Activated T-helper 2 cell treated with anti-CD3 and anti-CD28 coated beads, Interferon-gamma antibody, Interleukin-2, Interleukin-4, amounts not matched to agents 10 μg/mL and 5 μg/mL and 100 μg/mL, durations not matched to agents 14 hours and 24 hours and 36 hours (primary cell): Measurements from ENCODE around the gene CYP26B1. TPM values are rescaled to one million over a fixed set of nuclear protein-coding genes. Genes with fewer than 3 reads are reported as not detected.

ENCODE experiments used
- DNase-seq: peaks from one replicate; pipeline ENCODE4 v3.0.0; 2021; ENCODE audit warnings: low spot score
- H3K27ac Mint-ChIP-seq: one replicate; pipeline ENCODE4 v1.8.0; 2021; ENCODE audit warnings: mixed read lengths
- H3K27me3 Mint-ChIP-seq: one replicate; pipeline ENCODE4 v1.8.0; 2021; ENCODE audit warnings: low read depth, mixed read lengths
- H3K36me3 Mint-ChIP-seq: one replicate; pipeline ENCODE4 v1.8.0; 2021; ENCODE audit warnings: low read depth, mixed read lengths
- H3K4me1 Mint-ChIP-seq: one replicate; pipeline ENCODE4 v1.8.0; 2021; ENCODE audit warnings: low read depth, mixed read lengths
- H3K4me3 Mint-ChIP-seq: one replicate; pipeline ENCODE4 v1.8.0; 2021; ENCODE audit warnings: low read depth, mild to moderate bottlenecking, moderate library complexity, mixed read lengths
- H3K9me3 Mint-ChIP-seq: one replicate; pipeline ENCODE4 v1.8.0; 2021; ENCODE audit warnings: mixed read lengths
- intact Hi-C: fragments of 100-400 bp; cut with micrococcal nuclease; formaldehyde crosslinking; loops from one replicate; pipeline ENCODE4 v1.15.1; 2023
- total RNA-seq: library from RNA; stranded (reverse); gene quantifications from 2 replicates; pipeline ENCODE4 v1.2.3, GENCODE V29; 2022

The CYP26B1 gene
- total RNA-seq, 1 donor from 2014 or later = not detected

GRCh38 chr2:72172478-72172877 is 24.8 kb upstream of the CYP26B1 start:
- no peak overlapping the region for H3K27ac Mint-ChIP-seq
- intact Hi-C loops = no loop called here
- no peaks in the 10 kb centered on the region for H3K36me3 Mint-ChIP-seq
- no peak overlapping the region for H3K4me3 Mint-ChIP-seq
- no peaks in the 10 kb centered on the region for H3K4me1 Mint-ChIP-seq
- H3K27me3 Mint-ChIP-seq = peaks cover 5% of the 10 kb centered on the region
- no peak for DNase-seq
- H3K9me3 Mint-ChIP-seq = no peaks in the 10 kb centered on the region

GRCh38 chr2:72166279-72166678 is 18.6 kb upstream of the CYP26B1 start:
- Mint-ChIP-seq H3K27me3 (peaks cover 10% of the 10 kb centered on the region), H3K4me1 (no peaks in the 10 kb centered on the region), H3K27ac (no peak overlapping the region), H3K36me3 (no peaks in the 10 kb centered on the region), H3K4me3 (no peak overlapping the region), H3K9me3 (no peaks in the 10 kb centered on the region)
- DNase-seq = no peak
- intact Hi-C loops = no loop called here

DNA sequence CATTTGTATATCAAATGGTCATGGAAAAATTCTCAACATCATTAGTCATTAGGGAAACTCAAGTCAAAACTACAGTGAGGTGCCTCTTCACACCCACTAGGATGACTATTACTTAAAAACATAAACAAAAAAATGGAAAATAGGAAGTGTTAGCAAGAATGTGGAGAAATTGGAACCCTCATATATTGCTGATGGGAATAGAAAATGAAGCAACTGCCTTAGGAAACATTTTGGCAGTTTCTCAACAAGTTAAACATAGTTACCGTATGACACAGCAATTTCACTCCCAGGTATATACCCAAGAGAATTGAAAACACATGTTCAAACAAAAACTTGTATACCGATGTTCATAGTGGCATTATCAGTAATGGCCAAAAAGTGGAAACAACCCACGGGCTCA is 18.1 kb upstream of the CYP26B1 start:
- DNase-seq = no peak

GRCh38 chr2:72162574-72162973 is 14.9 kb upstream of the CYP26B1 start:
- Mint-ChIP-seq H3K9me3 (no peaks in the 10 kb centered on the region), H3K36me3 (no peaks in the 10 kb centered on the region), H3K4me3 (no peak overlapping the region), H3K27ac (no peak overlapping the region), H3K4me1 (no peaks in the 10 kb centered on the region), H3K27me3 (peaks cover 6% of the 10 kb centered on the region)
- no peak for DNase-seq
- intact Hi-C loops = no loop called here

More for the DNA sequence above, 18.1 kb upstream of the CYP26B1 start:
- Mint-ChIP-seq H3K9me3 (no peaks in the 10 kb centered on the region), H3K36me3 (no peaks in the 10 kb centered on the region), H3K4me1 (no peaks in the 10 kb centered on the region), H3K27me3 (peaks cover 9% of the 10 kb centered on the region), H3K4me3 (no peak overlapping the region), H3K27ac (no peak overlapping the region)
- intact Hi-C loops = no loop called here

- H3K27ac Mint-ChIP-seq = no peak overlapping the region
- intact Hi-C loops = loop anchor here (10.0 kb wide), 1 partner anchor 585 kb away; no protein-coding TSS in a partner anchor
- no peak for DNase-seq
Measured at GRCh38 chr2:72159211-72159993, 11.7 kb upstream of the CYP26B1 start.

DNA sequence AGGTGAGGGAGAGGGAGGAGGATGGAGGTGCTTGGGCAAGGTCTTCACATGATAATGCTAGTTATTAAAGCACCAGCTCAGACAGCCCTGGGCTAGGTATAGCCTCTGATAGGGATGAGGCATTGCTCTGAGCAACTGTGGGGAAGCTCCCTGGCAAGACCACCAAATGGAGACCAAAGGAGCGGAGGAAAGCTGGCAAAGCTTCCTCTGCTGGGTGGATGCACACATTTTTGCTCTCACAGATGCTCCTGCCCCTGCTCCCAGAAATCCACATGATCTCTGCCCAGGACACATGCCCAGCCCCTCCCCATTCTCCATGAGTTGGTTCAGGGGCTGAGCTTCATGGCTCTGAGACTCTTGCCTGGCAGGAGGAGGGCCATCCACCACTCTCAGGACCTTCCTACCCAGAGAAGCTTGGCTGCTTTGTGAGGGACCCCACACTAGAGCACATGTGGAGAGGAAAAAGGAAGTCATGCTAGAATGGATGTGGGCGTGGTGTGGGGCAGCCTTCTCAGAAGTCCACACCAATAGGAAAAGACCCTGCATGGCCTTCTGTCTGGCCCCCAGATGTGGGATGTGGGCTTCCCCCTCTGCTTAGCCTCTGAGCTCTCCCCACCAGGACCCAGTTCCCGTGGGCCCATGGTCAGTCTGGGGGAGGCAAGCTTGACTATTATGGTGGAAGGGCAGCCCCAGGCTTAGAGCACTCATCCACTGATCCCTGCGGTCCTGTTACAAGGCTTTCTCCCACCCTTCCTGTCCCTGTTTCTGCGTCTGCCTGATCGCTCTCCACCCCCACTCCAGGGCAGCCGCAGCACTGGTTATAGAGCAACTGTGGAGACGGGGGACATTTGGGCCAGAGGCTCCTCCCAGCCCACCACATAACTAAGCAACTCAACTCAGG is 10.5 kb upstream of the CYP26B1 start:
- H3K9me3 Mint-ChIP-seq = no peaks in the 10 kb centered on the region
- no peaks in the 10 kb centered on the region for H3K36me3 Mint-ChIP-seq
- H3K27me3 Mint-ChIP-seq = peaks cover 12% of the 10 kb centered on the region
- no peak for DNase-seq
- intact Hi-C loops = loop anchor here (10.0 kb wide), 1 partner anchor 587 kb away; no protein-coding TSS in a partner anchor
- H3K27ac Mint-ChIP-seq = no peak overlapping the region
- H3K4me1 Mint-ChIP-seq = no peaks in the 10 kb centered on the region
- H3K4me3 Mint-ChIP-seq = no peak overlapping the region

More at GRCh38 chr2:72159211-72159993, 11.7 kb upstream of the CYP26B1 start:
- Mint-ChIP-seq H3K4me3 (no peak overlapping the region), H3K27me3 (peaks cover 12% of the 10 kb centered on the region), H3K36me3 (no peaks in the 10 kb centered on the region), H3K9me3 (no peaks in the 10 kb centered on the region), H3K4me1 (no peaks in the 10 kb centered on the region)

GRCh38 chr2:72156872-72157271 is 9.2 kb upstream of the CYP26B1 start:
- no peak for DNase-seq
- Mint-ChIP-seq H3K9me3 (no peaks in the 10 kb centered on the region), H3K36me3 (no peaks in the 10 kb centered on the region), H3K27ac (no peak overlapping the region), H3K4me1 (no peaks in the 10 kb centered on the region), H3K27me3 (peaks cover 9% of the 10 kb centered on the region), H3K4me3 (no peak overlapping the region)
- intact Hi-C loops = loop anchor here (10.0 kb wide), 1 partner anchor 588 kb away; no protein-coding TSS in a partner anchor

DNA sequence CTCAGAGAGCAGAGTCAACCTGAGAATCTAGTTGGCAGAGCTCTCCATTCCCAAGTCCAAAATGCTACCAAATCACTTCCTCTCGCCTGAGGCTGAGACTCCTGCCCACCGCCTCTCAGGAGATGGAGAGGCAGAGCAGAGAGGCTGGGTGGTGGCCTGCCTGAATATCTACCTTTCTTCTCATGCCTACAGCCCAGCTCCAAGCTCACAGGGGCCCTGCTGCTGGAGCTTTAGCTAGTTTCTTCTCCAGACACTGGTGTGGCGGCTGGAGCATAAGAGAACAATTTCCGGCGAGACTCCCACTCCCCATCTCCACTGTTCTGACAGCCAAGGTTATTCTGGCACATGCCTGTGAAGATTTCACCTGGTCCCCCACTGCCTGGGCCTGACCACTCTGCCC is 8.1 kb upstream of the CYP26B1 start:
- no peak for DNase-seq
- Mint-ChIP-seq H3K4me3 (no peak overlapping the region), H3K4me1 (no peaks in the 10 kb centered on the region), H3K9me3 (no peaks in the 10 kb centered on the region), H3K36me3 (no peaks in the 10 kb centered on the region), H3K27ac (no peak overlapping the region), H3K27me3 (peaks cover 14% of the 10 kb centered on the region)
- intact Hi-C loops = loop anchor here (10.0 kb wide), 1 partner anchor 589 kb away; no protein-coding TSS in a partner anchor

DNA sequence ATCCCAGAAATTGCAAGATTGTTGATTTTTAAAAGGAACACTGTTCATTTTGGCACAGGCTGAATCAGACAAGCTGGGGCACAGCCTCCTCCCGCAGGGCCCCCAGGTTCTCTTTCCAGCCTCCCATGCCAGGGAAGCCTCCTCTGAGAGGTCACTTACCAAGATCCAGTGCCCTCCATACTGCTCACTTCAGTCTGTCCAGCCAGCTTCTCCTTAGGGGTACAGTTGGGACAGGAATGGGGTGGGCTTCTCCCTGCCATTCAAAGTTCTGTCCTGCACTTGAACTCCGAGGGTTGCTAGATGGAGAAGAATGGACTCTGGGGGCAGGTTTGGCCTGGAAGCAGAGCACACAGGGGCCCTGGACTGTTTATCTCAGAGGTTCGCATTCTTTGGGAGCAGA is 7.5 kb upstream of the CYP26B1 start:
- Mint-ChIP-seq H3K9me3 (no peaks in the 10 kb centered on the region), H3K27ac (no peak overlapping the region), H3K4me1 (peaks cover 3% of the 10 kb centered on the region), H3K27me3 (peaks cover 20% of the 10 kb centered on the region), H3K4me3 (no peak overlapping the region), H3K36me3 (no peaks in the 10 kb centered on the region)
- no peak for DNase-seq
- intact Hi-C loops = loop anchor here (10.0 kb wide), 1 partner anchor 590 kb away; no protein-coding TSS in a partner anchor

GRCh38 chr2:72154386-72154975 is 6.8 kb upstream of the CYP26B1 start:
- no peak for DNase-seq
- H3K4me1 Mint-ChIP-seq = peaks cover 7% of the 10 kb centered on the region
- H3K27ac Mint-ChIP-seq = no peak overlapping the region
- H3K36me3 Mint-ChIP-seq = no peaks in the 10 kb centered on the region
- intact Hi-C loops = loop anchor here (5.0 to 10.0 kb wide), 2 partner anchors 590 to 607 kb away; no protein-coding TSS in a partner anchor
- no peaks in the 10 kb centered on the region for H3K9me3 Mint-ChIP-seq
- peaks cover 27% of the 10 kb centered on the region for H3K27me3 Mint-ChIP-seq
- H3K4me3 Mint-ChIP-seq = no peak overlapping the region

- no peak for DNase-seq
- Mint-ChIP-seq H3K27ac (no peak overlapping the region), H3K4me1 (peaks cover 11% of the 10 kb centered on the region), H3K9me3 (no peaks in the 10 kb centered on the region), H3K27me3 (peaks cover 32% of the 10 kb centered on the region), H3K36me3 (no peaks in the 10 kb centered on the region), H3K4me3 (no peak overlapping the region)
- intact Hi-C loops = loop anchor here (5.0 to 10.0 kb wide), 2 partner anchors 591 to 607 kb away; no protein-coding TSS in a partner anchor
Measured at GRCh38 chr2:72153924-72154323, 6.3 kb upstream of the CYP26B1 start.

DNA sequence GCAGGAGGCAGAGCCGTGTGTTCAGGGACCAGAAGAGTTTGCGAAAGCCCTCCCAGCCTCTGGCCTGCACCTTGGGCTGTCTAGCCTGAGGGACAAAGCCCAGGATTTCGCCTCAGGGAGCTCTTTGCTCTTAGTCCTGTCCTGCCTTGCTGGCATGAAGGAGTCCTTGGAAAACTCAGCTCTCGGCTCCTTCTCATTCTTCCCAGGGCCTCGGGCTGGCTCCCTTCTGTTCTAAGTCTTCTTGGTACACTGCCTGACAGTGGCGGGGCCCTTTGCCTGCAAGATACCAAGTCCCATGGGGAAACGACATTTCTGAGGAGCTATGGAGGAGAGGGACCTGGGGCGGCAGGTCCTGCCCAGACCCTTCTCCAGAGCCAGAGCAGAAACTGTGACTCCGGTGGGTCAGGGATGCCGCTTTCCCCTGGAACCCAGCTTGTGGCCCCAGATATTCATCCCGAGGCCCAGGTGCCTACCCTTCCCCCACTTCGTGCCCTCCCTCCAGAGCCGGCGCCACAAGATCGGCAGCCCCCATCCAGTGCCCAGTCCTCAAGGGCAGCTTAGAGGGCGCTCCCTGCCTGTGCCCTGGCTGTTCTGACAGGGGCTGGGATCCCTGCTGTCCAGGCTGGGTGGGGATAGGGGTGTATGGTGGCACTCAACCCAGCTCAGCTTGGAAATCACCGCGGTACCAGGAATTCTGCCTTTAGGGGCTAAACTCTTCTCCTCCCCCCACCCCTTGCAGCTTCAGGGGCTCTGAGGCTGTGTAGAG is 5.5 kb upstream of the CYP26B1 start:
- Mint-ChIP-seq H3K9me3 (no peaks in the 10 kb centered on the region), H3K4me1 (peaks cover 13% of the 10 kb centered on the region), H3K27ac (no peak overlapping the region), H3K27me3 (peaks cover 35% of the 10 kb centered on the region), H3K4me3 (no peak overlapping the region), H3K36me3 (no peaks in the 10 kb centered on the region)
- no peak for DNase-seq
- intact Hi-C loops = loop anchor here (5.0 to 10.0 kb wide), 2 partner anchors 592 to 606 kb away; no protein-coding TSS in a partner anchor
